Subcutaneous adipose tissue (tissue), 4 donors: ENCODE results near the gene NEU4. TPM values are rescaled to one million over a fixed set of nuclear protein-coding genes. Genes with fewer than 3 reads are reported as not detected.

Experiments
- total RNA-seq, 4 donors: library from RNA; depleted of rRNA; stranded (reverse); fragments of >200 nt; gene quantifications; one replicate each; pipeline ENCODE4 v1.1.0, GENCODE V29; 2016
- TF ChIP-seq, protein P1 (sequence below): fragments of 450-650 bp; IDR thresholded peaks from one replicate; pipeline ENCODE4 v1.5.1; 2016; ENCODE audit warnings: low read depth, mild to moderate bottlenecking, control low read depth, antibody characterized with exemption, moderate library complexity

NEU4 gene
- total RNA-seq, 4 donors from 2014 or later, result 0.75 to 1.8 TPM; not detected in 2

DNA sequence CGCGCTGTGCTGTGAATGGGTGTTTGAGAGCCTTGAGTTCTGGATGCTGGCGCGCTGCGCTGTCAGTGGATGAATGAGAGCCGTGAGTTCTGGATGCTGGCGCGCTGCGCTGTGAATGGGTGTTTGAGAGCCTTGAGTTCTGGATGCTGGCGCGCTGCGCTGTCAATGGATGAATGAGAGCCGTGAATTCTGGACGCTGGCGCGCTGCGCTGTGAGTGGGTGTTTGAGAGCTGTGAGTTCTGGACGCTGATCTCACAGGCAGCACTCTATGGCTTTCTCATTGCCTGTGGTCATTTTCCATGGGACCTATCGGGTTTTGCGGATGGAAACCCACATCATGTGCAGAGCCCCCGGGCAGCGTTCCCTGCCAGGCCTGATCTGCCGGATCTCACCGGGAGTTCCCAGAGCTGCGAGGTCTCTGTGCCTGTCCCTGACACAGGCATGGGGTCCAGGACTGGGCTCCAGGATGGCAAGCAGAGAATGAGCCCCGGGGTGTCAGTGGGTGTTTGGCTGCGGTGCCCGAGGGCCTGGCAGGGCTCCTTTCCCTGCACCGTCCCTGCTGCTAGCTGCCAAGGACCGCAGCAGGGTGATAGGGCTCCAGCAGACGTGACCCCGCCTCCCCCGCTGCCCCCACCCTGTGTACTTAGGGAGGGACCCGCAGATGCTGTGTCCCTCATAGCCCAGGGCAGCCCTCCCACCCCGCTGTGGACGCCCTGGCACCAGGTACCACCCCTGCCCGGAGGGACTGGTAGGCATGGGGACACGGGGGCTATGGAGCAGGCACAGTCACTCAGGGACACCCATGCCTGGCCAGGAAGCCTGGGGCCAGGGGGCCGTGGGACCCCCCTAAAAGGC lies 40.0 kb downstream of the NEU4 start:
- TF ChIP-seq, protein P1, sequence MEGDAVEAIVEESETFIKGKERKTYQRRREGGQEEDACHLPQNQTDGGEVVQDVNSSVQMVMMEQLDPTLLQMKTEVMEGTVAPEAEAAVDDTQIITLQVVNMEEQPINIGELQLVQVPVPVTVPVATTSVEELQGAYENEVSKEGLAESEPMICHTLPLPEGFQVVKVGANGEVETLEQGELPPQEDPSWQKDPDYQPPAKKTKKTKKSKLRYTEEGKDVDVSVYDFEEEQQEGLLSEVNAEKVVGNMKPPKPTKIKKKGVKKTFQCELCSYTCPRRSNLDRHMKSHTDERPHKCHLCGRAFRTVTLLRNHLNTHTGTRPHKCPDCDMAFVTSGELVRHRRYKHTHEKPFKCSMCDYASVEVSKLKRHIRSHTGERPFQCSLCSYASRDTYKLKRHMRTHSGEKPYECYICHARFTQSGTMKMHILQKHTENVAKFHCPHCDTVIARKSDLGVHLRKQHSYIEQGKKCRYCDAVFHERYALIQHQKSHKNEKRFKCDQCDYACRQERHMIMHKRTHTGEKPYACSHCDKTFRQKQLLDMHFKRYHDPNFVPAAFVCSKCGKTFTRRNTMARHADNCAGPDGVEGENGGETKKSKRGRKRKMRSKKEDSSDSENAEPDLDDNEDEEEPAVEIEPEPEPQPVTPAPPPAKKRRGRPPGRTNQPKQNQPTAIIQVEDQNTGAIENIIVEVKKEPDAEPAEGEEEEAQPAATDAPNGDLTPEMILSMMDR, result no peak

DNA sequence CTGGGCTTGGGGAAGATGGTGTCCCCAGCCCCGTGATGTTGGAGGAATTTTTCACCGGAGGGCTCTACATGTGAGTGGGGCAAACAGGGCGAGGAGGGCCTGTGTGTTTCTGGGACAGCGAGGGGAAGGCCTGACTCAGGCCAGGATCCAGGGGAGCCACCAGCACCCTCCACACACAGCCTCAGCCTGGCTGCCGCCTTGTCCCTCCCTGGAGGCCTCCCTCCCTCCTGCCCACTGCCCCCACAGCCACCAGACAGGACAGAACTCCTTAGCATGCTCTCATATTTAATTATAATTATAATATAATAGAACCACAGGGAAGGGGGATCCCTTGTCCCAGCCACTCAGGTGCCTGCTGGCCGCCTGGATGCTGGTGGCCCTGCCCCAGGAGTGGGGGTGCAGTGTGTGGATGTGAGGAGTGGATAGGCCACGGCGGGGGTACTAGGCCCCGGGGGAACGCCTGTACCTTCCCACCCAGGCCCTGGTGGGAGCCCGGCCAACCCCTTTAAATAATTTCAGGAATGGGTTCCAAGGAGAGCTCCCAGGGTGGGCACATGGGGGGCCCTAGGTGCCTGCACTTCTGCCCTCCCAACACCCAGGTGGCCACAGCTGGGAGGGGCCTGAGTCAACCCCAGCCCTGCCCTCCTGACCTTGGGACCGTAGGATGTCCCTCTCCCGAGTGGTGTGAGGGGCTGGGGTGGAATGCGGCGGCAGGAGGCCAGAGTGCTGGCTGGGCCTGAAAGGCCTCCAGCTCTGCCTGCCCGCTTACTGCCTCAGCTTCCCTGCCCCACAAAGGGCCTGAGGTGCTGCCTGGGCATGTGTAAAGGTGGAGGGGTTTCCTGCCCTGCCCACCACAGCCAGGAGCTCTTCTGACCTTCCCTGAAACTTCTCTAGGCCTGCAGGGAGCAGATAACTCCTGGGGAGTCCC lies 40.9 kb downstream of the NEU4 start:
- TF ChIP-seq, protein P1, result no peak

DNA sequence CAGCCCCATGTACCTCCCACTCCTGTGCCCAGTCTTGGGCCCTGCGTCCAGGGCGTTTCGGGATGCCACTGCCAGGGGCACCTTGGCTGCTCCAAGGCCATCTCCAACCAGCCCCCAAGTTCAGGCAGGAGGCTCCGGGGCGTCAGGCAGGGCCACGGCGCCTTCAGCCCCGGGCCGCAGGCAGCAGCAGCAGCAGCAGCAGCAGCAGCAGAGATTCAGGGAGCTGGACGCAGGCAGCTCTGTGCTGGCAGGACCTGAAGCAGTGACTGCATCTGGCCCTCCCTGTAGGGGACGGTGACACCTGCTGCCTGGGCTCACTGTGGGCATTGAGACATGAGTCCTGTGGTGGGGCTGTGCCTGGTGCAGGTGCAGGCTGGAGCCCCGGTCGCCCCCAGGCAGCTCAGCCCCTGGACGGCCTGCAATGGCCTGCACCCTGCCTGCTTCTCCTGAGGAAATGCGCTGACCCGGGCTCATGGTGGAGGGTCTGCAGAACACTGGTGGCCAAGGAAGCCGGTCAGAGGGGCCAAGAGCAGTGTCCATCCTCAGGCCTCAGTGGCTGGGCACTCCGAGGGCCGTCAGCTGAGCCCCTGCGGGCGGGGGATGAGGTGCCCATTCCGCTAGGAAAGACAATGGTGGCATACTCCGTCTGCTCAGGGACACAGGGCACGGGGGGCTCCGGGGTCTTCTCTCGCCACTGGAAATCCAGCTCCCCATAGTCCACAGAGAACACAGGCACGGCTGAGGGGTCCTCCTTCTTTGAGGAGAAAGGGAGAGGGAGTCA lies 41.7 kb downstream of the NEU4 start:
- TF ChIP-seq, protein P1, result no peak

DNA sequence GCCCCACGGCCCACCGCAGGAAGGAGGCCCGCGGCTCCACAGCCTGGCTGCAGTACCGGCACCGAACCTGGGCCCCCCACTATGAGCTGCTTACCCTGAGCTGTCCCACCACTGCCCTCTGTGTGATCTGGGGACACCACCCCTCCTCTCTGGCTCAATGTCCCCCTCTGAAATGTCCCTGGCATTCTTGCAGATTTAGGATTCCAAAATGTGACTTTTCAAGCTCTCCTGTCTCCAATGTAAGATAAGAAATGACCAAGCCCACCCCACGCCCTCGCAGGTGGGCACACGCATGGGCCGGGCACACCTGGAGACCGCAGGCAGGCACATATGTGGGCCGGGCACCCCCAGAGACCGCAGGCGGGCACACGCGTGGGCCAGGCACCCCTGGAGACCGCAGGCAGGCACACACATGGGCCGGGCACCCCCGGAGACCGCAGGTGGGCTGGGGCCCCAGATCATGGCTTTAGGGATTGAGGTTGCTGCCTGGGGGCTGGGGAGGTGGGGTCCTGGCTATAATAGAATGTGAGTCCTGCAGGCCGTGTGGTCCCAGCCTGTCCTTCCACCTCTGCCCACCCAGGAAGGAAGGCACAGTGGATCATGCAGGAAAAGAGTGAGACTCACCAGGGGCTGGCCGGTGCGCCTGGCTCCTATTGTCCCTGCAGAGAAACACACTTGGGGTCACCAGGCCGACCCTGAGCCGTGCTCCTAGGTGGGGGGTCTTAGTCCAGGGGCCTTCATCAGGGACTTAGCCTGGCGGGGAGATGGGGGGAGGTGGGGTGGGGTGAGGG lies 42.5 kb downstream of the NEU4 start:
- TF ChIP-seq, protein P1, result no peak

DNA sequence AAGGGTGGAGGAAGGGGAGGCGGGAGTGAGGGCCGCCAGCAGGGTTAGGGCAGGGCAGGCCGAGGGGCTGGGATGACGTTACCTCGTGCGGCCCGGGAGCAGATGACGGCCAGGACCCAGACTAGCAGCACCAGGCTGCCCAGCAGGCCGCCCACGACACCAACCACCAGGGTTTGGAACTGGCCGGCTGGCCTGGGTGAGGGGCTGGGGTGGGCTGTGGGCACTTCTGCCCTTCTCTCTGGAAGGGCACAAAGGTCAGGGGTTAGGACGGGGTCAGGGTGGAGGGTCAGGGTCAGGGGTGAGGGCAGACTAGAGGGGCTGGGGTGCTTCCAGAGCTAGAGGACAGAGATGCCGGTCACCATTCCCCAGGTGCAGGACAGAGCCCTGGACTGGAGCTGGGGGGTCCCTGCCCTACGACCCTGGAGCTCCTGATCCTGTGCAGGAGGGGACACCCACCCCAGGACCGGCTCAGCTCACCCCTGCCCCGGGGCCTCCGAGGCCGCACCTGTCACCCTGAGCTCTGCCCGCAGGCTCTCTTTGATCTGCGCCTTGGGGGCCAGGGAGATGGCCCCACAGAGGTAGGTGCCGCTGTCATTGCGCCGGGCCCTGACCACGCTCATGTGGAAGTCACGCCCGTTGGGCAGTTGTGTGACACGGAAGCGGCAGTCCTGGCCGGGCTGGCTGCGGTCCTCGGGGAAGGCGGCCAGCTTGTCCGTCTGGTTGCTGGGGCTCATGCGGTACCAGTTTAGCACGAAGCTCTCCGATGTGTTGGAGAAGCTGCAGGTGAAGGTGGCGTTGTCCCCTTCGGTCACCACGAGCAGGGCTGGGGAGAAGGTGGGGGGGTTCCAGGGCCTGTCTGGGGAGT lies 43.4 kb downstream of the NEU4 start:
- TF ChIP-seq, protein P1, result no peak

DNA sequence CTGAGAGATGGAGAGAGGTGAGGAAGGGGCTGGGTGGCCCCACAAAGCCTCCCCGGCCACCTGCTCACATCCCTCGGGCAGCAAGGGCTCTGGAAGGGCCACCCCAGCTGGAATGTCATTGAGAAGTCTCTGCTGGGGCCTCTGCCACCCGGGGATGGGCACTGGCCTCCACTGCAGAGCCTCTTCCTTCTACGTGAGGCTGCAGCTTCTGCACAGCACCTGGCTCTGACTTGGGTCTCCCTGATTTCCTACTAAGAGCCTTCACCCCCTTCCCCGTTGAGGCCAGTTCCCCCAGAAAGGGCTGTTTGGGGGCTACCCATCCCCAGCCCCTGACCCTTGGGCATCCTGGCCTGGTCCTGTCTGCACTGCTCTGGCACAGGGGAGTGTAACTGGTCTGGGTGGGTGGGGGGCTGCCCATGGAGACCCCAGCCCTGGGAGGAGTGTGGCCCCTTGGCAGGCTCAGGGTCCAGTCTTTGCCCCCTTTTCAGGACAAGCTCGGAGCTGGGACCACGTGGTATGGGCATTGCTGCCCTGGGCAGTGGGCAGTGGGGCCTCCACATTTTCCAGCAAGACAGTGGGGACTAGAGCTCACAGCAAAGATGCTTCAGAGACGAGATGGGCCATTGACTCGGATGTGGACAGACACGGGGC lies 44.1 kb downstream of the NEU4 start:
- TF ChIP-seq, protein P1, result no peak
